ENCODE results near the gene LEPROT.

- TF ChIP-seq CTCF (IDR thresholded peaks at IDR 0.05 in 4 of 5, conservative IDR thresholded peaks at IDR 0.05 in 1 of 5) (no peak), POLR2A (IDR thresholded peaks at IDR 0.05) (no peak)
Measured at GRCh38 chr1:65440915-65441314, 20.4 kb downstream of the LEPROT start.
